ENCODE measurements around the gene STARD13.

The STARD13 gene

DNA sequence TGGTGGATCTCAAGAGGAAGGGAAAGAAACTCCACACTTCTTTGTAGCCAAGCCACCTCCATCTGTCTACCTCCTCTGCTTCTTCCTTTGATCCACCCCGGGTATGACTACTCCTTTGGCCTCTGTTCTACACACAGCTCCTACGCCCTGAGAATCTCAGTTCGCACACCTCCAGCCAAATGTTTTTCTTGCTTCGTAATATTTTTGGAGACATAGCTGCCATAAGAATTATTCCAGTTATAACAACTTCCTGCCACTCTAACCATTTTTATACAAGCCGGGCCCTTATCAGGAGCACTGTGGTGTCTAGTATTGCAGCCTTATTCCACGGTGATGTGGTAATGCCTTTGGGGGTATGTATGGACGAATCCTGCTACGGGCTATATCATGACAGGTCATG lies 126.7 kb downstream of the STARD13 start:
- H3K4me3 ChIP-seq (ENCODE audit: low read length), result no peak overlapping the region
- DNase-seq (ENCODE audit: low read depth), result no peak
- TF ChIP-seq, protein P1, sequence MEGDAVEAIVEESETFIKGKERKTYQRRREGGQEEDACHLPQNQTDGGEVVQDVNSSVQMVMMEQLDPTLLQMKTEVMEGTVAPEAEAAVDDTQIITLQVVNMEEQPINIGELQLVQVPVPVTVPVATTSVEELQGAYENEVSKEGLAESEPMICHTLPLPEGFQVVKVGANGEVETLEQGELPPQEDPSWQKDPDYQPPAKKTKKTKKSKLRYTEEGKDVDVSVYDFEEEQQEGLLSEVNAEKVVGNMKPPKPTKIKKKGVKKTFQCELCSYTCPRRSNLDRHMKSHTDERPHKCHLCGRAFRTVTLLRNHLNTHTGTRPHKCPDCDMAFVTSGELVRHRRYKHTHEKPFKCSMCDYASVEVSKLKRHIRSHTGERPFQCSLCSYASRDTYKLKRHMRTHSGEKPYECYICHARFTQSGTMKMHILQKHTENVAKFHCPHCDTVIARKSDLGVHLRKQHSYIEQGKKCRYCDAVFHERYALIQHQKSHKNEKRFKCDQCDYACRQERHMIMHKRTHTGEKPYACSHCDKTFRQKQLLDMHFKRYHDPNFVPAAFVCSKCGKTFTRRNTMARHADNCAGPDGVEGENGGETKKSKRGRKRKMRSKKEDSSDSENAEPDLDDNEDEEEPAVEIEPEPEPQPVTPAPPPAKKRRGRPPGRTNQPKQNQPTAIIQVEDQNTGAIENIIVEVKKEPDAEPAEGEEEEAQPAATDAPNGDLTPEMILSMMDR (conservative IDR thresholded peaks at IDR 0.05; ENCODE audit: low read depth, low read length), result no peak

DNA sequence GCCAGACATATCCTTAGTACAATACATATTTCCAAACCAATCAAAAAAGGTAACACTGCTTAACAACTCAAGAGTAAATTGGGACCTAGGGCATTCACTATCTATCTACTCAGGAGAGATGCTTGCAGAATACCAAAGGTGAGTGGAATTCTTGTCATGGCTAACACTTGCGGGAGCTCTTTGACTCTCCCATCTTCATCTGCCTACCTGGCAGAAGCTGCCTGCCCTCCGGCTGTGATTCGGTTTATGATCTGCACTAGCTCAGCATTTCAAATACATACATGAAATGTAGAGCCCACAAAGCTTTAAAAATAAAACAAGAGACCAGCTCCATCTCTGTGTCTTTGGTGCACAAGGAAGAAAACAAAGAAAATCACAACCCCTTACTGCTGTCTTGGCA lies 127.3 kb downstream of the STARD13 start:
- no peak for DNase-seq (ENCODE audit: low read depth)

DNA sequence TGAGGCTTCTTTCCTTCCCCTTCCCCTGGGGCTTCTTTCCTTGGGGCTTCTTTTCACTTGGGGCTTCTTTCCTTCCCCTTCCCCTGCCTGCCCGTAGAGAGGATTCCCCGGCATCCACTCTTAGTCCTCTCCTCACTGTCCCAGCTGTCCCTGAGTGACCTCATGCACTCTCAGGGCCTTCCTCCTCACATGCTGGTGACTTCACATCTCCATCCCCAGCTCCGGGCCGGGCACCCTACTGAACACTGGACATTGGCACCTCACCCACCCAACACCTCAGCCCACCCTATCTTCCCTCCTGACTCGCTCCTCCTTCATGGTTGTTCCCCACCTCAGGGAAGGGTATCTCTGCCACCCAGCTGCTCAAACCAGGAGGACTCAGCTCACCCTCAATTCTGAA lies 130.6 kb downstream of the STARD13 start:
- TF ChIP-seq, protein P1 (conservative IDR thresholded peaks at IDR 0.05; ENCODE audit: low read depth, low read length), result no peak
- DNase-seq (ENCODE audit: low read depth), result no peak
- H3K4me3 ChIP-seq (ENCODE audit: low read length), result no peak overlapping the region

More for the DNA sequence above, 127.3 kb downstream of the STARD13 start:
- no peak overlapping the region for H3K4me3 ChIP-seq (ENCODE audit: low read length)
- TF ChIP-seq, protein P1 (conservative IDR thresholded peaks at IDR 0.05; ENCODE audit: low read depth, low read length), result no peak

DNA sequence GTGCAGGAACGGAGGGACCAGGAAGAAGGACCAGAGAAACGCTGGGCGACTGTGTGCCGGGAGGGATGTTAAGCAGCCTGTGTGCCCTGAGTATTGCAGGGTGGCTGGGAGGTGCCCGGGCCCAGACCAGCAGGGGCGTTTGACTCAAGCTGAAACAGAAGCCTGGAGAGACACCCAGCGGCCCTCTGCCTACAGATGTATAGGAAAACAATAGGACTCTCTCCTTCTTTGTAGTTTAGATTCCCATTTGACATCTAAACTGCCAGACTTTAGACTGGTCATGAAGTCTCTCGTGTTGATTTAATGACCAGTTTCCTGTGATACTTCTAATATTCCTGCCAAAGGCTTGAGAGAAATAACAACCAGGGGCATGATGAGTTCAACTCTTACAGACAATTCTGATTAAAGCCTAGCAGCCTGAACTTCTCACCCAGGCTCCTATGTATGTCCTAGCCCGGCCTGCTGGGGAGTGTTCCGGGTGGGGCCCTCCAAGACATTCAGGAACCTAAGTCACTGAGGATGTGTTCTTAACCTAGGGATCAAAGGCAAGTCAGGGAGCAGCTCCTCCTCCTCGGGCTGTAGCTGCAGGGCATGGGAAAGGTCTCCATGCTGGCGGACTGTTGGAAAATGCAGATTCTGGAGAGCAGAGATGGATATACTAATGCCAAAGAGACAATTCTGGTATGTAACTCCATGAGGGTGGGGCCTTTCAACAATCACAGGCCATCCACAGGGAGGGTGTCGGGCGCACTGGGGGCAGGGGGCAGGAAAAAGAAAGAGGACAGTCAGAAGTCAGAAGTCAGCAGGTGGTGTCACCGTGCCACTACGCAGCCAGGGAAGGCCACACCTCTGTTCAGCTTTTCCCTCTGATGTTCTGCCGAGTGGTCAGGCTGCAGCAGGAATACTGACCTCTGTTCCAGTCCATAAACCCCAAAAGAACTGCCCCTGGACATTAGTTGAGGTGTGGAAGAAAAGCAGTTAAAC lies 131.8 kb downstream of the STARD13 start:
- TF ChIP-seq, protein P1 (conservative IDR thresholded peaks at IDR 0.05; ENCODE audit: low read depth, low read length), result no peak
- no peak for DNase-seq (ENCODE audit: low read depth)

DNA sequence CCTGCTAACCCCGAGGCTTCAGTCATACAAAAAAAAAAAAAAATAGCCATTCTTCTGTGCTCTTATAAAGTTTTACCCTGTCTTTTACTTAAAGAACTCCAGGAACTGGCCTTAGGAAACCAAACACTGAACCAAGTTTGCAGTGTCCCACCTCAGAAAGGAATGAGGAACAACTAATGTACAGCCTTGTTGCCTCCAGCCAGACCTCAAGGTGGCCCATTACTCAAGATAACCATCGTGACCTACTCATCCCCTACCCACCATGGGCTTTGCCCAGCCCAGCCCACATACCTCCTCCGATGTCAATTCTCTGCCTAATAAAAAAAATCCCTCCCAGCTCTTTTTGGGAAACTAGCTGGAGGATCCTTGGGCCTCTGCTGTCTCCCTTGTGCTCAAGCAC lies 133.2 kb downstream of the STARD13 start:
- no peak overlapping the region for H3K4me3 ChIP-seq (ENCODE audit: low read length)
- DNase-seq (ENCODE audit: low read depth), result no peak
- TF ChIP-seq, protein P1 (conservative IDR thresholded peaks at IDR 0.05; ENCODE audit: low read depth, low read length), result no peak

More for the DNA sequence above, 131.8 kb downstream of the STARD13 start:
- H3K4me3 ChIP-seq (ENCODE audit: low read length), result no peak overlapping the region

DNA sequence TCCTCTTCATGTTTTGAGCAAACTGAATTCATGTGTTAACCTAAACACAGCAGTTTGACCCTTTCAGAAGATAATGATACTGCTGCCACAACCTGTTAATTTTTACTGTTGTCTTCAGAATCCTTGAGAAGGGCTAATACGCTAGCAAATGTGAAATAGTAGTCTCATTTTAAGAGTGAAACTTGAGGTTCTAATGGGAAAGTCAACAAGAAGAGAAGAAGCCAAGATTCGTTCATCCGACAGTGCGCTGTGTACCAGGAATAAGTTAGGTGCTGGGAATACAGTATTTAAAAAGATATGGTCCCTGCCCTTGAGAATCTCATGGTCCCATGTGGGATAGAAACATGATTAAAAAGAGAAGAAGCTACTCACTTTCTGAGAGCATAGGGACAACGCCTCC lies 134.9 kb downstream of the STARD13 start:
- no peak overlapping the region for H3K4me3 ChIP-seq (ENCODE audit: low read length)
- TF ChIP-seq, protein P1 (conservative IDR thresholded peaks at IDR 0.05; ENCODE audit: low read depth, low read length), result no peak
- DNase-seq (ENCODE audit: low read depth), result no peak

DNA sequence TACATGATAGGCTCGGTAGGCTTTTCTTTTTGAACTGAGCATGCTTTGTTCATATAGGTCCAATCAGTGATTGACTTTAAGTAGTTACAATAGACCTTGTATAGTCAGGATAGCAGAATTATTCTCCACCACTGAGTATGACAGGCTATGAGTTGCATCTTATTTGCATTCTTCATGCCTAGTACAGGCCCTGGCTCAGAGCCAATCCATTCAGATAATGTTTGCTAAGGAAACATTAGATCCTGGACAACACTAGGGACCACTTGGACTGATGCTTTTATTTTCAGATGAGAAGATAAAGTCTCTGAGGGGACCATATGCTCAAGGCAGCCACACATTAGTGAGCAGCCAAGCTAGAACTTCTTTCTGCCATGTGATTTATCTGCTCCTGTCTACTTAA lies 135.4 kb downstream of the STARD13 start:
- TF ChIP-seq, protein P1 (conservative IDR thresholded peaks at IDR 0.05; ENCODE audit: low read depth, low read length), result no peak
- DNase-seq (ENCODE audit: low read depth), result no peak
- H3K4me3 ChIP-seq (ENCODE audit: low read length), result no peak overlapping the region

Measured in retinal pigment epithelial cell (primary cell).